Esophagus muscularis mucosa (tissue), 4 donors: ENCODE data around the gene MS4A15.

Experiments
- EP300 ChIP-seq: sonication (generic); formaldehyde crosslinking; IDR thresholded peaks from one replicate; pipeline ENCODE4 v1.6.1; 2017; ENCODE audit warnings: antibody characterized with exemption
- POLR2A ChIP-seq: fragments of 450-650 bp; IDR thresholded peaks from one replicate; pipeline ENCODE4 v1.6.1; 2017; ENCODE audit warnings: antibody characterized with exemption, moderate library complexity, mild to moderate bottlenecking, low read depth
- POLR2AphosphoS5 ChIP-seq, 2 donors: sonication (generic); formaldehyde crosslinking; IDR thresholded peaks; one replicate each; pipeline ENCODE4 v1.6.1; 2017; ENCODE audit warnings: antibody characterized with exemption in 2 of 2
- TF ChIP-seq, protein P1 (sequence below), 3 experiments: fragments of 200-600 bp in 2 of 3; fragments of 450-650 bp in 1 of 3; sonication (generic) in 2 of 3; IDR thresholded peaks; one replicate each; pipeline ENCODE4 v1.5.1; 2017 to 2019; ENCODE audit warnings: antibody characterized with exemption in 3 of 3, mild to moderate bottlenecking in 2 of 3, moderate library complexity in 1 of 3

DNA sequence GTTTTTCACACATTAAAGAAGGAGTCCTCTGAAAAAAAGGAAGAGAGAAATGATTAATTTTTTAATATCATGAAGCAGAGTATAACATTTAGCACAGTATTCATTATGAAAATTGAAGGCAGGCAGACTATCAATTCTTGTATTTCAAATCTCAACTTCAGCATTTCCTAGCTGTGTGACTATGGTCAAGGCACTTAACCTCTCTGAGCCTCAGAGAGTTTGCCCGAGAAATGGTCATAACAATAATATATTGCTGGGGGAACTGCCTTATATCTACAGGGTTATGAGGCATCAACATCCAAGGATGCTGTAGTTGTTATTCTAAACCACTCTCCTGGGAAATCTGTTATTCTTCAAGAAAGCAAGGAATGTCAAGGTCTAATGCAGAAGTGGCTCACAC lies 31.1 kb upstream of the MS4A15 start:
- TF ChIP-seq, protein P1, sequence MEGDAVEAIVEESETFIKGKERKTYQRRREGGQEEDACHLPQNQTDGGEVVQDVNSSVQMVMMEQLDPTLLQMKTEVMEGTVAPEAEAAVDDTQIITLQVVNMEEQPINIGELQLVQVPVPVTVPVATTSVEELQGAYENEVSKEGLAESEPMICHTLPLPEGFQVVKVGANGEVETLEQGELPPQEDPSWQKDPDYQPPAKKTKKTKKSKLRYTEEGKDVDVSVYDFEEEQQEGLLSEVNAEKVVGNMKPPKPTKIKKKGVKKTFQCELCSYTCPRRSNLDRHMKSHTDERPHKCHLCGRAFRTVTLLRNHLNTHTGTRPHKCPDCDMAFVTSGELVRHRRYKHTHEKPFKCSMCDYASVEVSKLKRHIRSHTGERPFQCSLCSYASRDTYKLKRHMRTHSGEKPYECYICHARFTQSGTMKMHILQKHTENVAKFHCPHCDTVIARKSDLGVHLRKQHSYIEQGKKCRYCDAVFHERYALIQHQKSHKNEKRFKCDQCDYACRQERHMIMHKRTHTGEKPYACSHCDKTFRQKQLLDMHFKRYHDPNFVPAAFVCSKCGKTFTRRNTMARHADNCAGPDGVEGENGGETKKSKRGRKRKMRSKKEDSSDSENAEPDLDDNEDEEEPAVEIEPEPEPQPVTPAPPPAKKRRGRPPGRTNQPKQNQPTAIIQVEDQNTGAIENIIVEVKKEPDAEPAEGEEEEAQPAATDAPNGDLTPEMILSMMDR (IDR thresholded peaks at IDR 0.05): no peak
- TF ChIP-seq EP300 (no peak), POLR2A (no peak), POLR2AphosphoS5 (IDR thresholded peaks at IDR 0.05) (no peak)
